H1 (cell line): ENCODE results near the gene NAPG. TPM values are rescaled to one million over a fixed set of nuclear protein-coding genes. Genes with fewer than 3 reads are reported as not detected.

Source experiments
- CTCF ChIA-PET: fragments of 300-600 bp; sonication (Branson Sonifier 250); formaldehyde crosslinking; loops from one replicate; lab custom pipeline; 2021; ENCODE audit not compliant: partially characterized antibody; lab: Charles Lee
- POLR2A ChIA-PET: fragments of 300-600 bp; sonication (Branson Sonifier 250); formaldehyde crosslinking; loops from one replicate; lab custom pipeline; 2021; ENCODE audit warnings: inconsistent platforms; ENCODE audit not compliant: partially characterized antibody; lab: Charles Lee
- DNase-seq, 2 experiments: peaks; one replicate each; pipeline versions ENCODE4 v3.0.0 to v3.0.0-alpha.2; 2010 to 2022; ENCODE audit warnings: low spot score in 2 of 2, low read depth in 1 of 2, mixed read lengths in 1 of 2
- FAIRE-seq: peaks from 2 replicates; lab custom pipeline; 2011; peaks lifted over from hg19 to GRCh38; lab: Jason Lieb, UNC
- H2AFZ ChIP-seq: 2 replicates; pipeline ENCODE4 v1.8.1; 2012; ENCODE audit warnings: low read length, inconsistent platforms
- H2AK5ac ChIP-seq: 2 replicates; pipeline ENCODE4 v1.6.1; 2013; ENCODE audit warnings: low read depth, low read length
- H2BK120ac ChIP-seq: replicated peaks from 2 replicates; pipeline ENCODE3; 2013; ENCODE audit warnings: low read depth, low read length, inconsistent platforms
- H2BK12ac ChIP-seq: 2 replicates; pipeline ENCODE4 v1.6.1; 2013; ENCODE audit warnings: low read depth, low read length
- H2BK15ac ChIP-seq: 2 replicates; pipeline ENCODE4 v1.6.1; 2013; ENCODE audit warnings: low read length
- H2BK20ac ChIP-seq: 2 replicates; pipeline ENCODE4 v1.6.1; 2013; ENCODE audit warnings: low read length
- H2BK5ac ChIP-seq: 2 replicates; pipeline ENCODE4 v1.6.1; 2013; ENCODE audit warnings: low read depth, low read length
- H3K14ac ChIP-seq: 2 replicates; pipeline ENCODE4 v1.6.1; 2013; ENCODE audit warnings: inconsistent platforms; ENCODE audit not compliant: insufficient read length
- H3K18ac ChIP-seq: 2 replicates; pipeline ENCODE4 v1.6.1; 2013; ENCODE audit warnings: low read length; ENCODE audit errors: extremely low read depth
- H3K23ac ChIP-seq: 2 replicates; pipeline ENCODE4 v1.6.1; 2013; ENCODE audit warnings: inconsistent platforms; ENCODE audit not compliant: insufficient read length
- H3K23me2 ChIP-seq: 2 replicates; pipeline ENCODE4 v1.6.1; 2013; ENCODE audit warnings: low read depth, low read length
- H3K27ac ChIP-seq: 2 replicates; pipeline ENCODE4 v1.6.1; 2011; ENCODE audit warnings: low read depth, low read length, inconsistent platforms
- H3K27me3 ChIP-seq, 4 experiments: replicated peaks in 1 of 4; 1 replicate in 1 of 4; 2 replicates in 3 of 4; pipeline versions ENCODE4 v1.6.1 to v1.8.1; 2011 to 2013; ENCODE audit warnings: low read length in 3 of 4, mild to moderate bottlenecking in 3 of 4, inconsistent platforms in 2 of 4, mixed read lengths in 2 of 4, moderate library complexity in 1 of 4; ENCODE audit not compliant: control insufficient read depth in 3 of 4, insufficient read depth in 3 of 4; ENCODE audit errors: extremely low read depth in 1 of 4
- H3K36me3 ChIP-seq, 4 experiments: 2 replicates each; pipeline versions ENCODE4 v1.6.1 to v1.8.1; 2011 to 2013; ENCODE audit warnings: mild to moderate bottlenecking in 4 of 4, low read length in 3 of 4, moderate library complexity in 2 of 4, control low read depth in 1 of 4, inconsistent platforms in 1 of 4; ENCODE audit not compliant: insufficient read depth in 4 of 4, control insufficient read depth in 2 of 4
- H3K4ac ChIP-seq: replicated peaks from 2 replicates; pipeline ENCODE3; 2013; ENCODE audit warnings: low read length, low read depth, mixed read lengths, inconsistent platforms; ENCODE audit not compliant: insufficient read length
- H3K4me1 ChIP-seq, 4 experiments: replicated peaks in 1 of 4; 1 replicate in 1 of 4; 2 replicates in 3 of 4; pipeline versions ENCODE4 v1.6.1 to v1.8.1; 2011 to 2013; ENCODE audit warnings: low read length in 3 of 4, inconsistent platforms in 2 of 4, mixed read lengths in 1 of 4; ENCODE audit not compliant: insufficient read depth in 4 of 4, control insufficient read depth in 3 of 4
- H3K4me2 ChIP-seq, 2 experiments: 2 replicates each; pipeline versions ENCODE4 v1.6.1 to v1.8.1; 2011 to 2013; ENCODE audit warnings: low read depth in 2 of 2, low read length in 2 of 2, control low read depth in 1 of 2, inconsistent platforms in 1 of 2, mild to moderate bottlenecking in 1 of 2; ENCODE audit not compliant: insufficient read depth in 1 of 2
- H3K4me3 ChIP-seq, 4 experiments: fragments of 200-600, 300-600 bp in 1 of 4; sonication (generic), shearing (Covaris generic), sonication (Bioruptor Twin) in 1 of 4; 2 replicates each; pipeline versions ENCODE4 v1.5.1 to v1.8.1; 2011 to 2016; ENCODE audit warnings: low read length in 4 of 4, low read depth in 3 of 4, control low read depth in 2 of 4, inconsistent platforms in 2 of 4, mild to moderate bottlenecking in 2 of 4, mixed read lengths in 1 of 4, moderate library complexity in 1 of 4; ENCODE audit not compliant: insufficient read depth in 2 of 4; ENCODE audit errors: extremely low read depth in 1 of 4
- H3K56ac ChIP-seq: replicated peaks from 2 replicates; pipeline ENCODE3; 2013; ENCODE audit warnings: low read depth, mild to moderate bottlenecking, mixed read lengths, low read length, inconsistent platforms; ENCODE audit not compliant: insufficient read length
- H3K79me1 ChIP-seq: 2 replicates; pipeline ENCODE4 v1.6.1; 2013; ENCODE audit warnings: low read depth, low read length, control low read depth
- H3K79me2 ChIP-seq, 2 experiments: 2 replicates each; pipeline versions ENCODE4 v1.6.1 to v1.8.1; 2012 to 2013; ENCODE audit warnings: low read length in 2 of 2, mild to moderate bottlenecking in 2 of 2, inconsistent platforms in 1 of 2; ENCODE audit not compliant: insufficient read depth in 2 of 2, control insufficient read depth in 1 of 2
- H3K9ac ChIP-seq, 4 experiments: replicated peaks in 1 of 4; 1 replicate in 1 of 4; 2 replicates in 3 of 4; pipeline versions ENCODE4 v1.6.1 to v1.8.1; 2011 to 2013; ENCODE audit warnings: low read depth in 3 of 4, low read length in 3 of 4, control low read depth in 2 of 4, mild to moderate bottlenecking in 2 of 4, moderate library complexity in 2 of 4, inconsistent platforms in 1 of 4; ENCODE audit errors: extremely low read depth in 1 of 4
- H3K9me3 ChIP-seq, 2 experiments: 2 replicates each; pipeline versions ENCODE4 v1.6.1 to v1.8.1; 2012 to 2013; ENCODE audit warnings: mild to moderate bottlenecking in 2 of 2, moderate library complexity in 2 of 2, control low read depth in 1 of 2, inconsistent platforms in 1 of 2, low read depth in 1 of 2, low read length in 1 of 2, mixed read lengths in 1 of 2; ENCODE audit not compliant: insufficient read depth in 2 of 2
- H4K20me1 ChIP-seq, 2 experiments: replicated peaks in 1 of 2; 2 replicates each; pipeline versions ENCODE3 to v1.8.1; 2011 to 2013; ENCODE audit warnings: inconsistent platforms in 2 of 2, low read length in 2 of 2, mild to moderate bottlenecking in 1 of 2; ENCODE audit not compliant: insufficient read depth in 2 of 2, control insufficient read depth in 1 of 2
- H4K5ac ChIP-seq: 2 replicates; pipeline ENCODE4 v1.6.1; 2013; ENCODE audit warnings: low read length, low read depth, mixed read lengths, inconsistent platforms; ENCODE audit not compliant: insufficient read length
- H4K8ac ChIP-seq: 2 replicates; pipeline ENCODE4 v1.8.0; 2013; ENCODE audit warnings: mild to moderate bottlenecking, moderate library complexity, low read length, inconsistent platforms; ENCODE audit not compliant: insufficient read depth; ENCODE audit errors: extremely low read depth
- H4K91ac ChIP-seq: replicated peaks from 2 replicates; pipeline ENCODE3; 2013; ENCODE audit warnings: low read length, mixed read lengths, inconsistent platforms; ENCODE audit not compliant: insufficient read length
- ASH2L ChIP-seq: fragments of 200-600, 300-600 bp; sonication (generic); IDR thresholded peaks from one replicate; pipeline ENCODE4 v1.7.1; 2017; ENCODE audit warnings: low read length
- WGBS, 2 experiments: shearing (Covaris generic) in 1 of 2; methylation state at CpG; one replicate each; pipeline versions ENCODE4 v1.1.6 to v1.1.7; 2013 to 2015; ENCODE audit warnings: low lambda C conversion rate in 2 of 2, mixed read lengths in 2 of 2, inconsistent platforms in 1 of 2, low coverage in 1 of 2, missing lambda C conversion rate in 1 of 2; ENCODE audit not compliant: insufficient replicate concordance in 2 of 2, insufficient coverage in 1 of 2, insufficient read length in 1 of 2; ENCODE audit errors: extremely low coverage in 1 of 2, missing lambda C conversion rate in 1 of 2; 5-methylcytosine and 5-hydroxymethylcytosine counted together
- polyA plus RNA-seq, 7 experiments: library from polyadenylated mRNA; depleted of rRNA in 3 of 7; stranded (reverse) in 5 of 7; unstranded in 2 of 7; fragments of >200 nt in 5 of 7; fragments of 200-250 nt in 2 of 7; gene quantifications; 1 replicate in 5 of 7; 2 replicates in 1 of 7; 4 replicates in 1 of 7; pipeline versions ENCODE4 v1.2.1 to v1.2.3, GENCODE V29; 2011 to 2013; ENCODE audit warnings: missing spikeins in 2 of 7, mixed read lengths in 2 of 7
- total RNA-seq: library from RNA; stranded (reverse); fragmentation: NEBNext Ultra II Directional; extraction: Animal tissue kit (Norgen Biotek cat#: 25700); gene quantifications from 2 replicates; pipeline ENCODE4 v1.2.1, GENCODE V29; 2021

NAPG gene
- total and polyA plus RNA-seq, 2 of the 8 experiments (the other 6 are each of a cell fraction or from before 2014, with no cell fraction given): 8.0 to 23.5 TPM

DNA sequence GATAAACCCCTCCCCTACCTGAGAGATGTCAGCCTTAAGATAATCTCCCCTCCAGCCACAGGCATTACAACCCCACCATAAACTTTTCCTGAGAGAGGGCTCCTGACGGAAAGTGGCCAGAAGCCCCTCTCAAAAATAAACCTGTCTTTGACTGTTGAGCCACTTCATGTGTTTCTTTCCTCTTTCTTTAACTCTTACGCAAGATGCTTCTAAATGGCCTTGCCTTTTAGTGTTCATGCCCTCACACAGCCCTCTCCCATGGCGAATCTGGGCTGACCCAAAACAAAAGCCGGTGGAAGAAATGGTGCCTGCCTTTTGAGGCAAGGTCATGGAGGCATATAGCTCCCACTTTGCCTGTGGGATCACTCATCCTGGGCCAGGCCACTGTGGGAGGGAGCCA lies 54.4 kb downstream of the NAPG start:
- Histone ChIP-seq H3K36me3 (no peaks in the 10 kb centered on the region), H3K4ac (no peak overlapping the region), H3K56ac (no peak overlapping the region), H3K79me2 (no peaks in the 10 kb centered on the region), H3K4me2 (no peak overlapping the region), H4K91ac (no peak overlapping the region), H3K14ac (no peak overlapping the region), H2BK20ac (no peak overlapping the region), H3K9ac (no peak overlapping the region), H2BK5ac (no peak overlapping the region), H3K23me2 (no peaks in the 10 kb centered on the region), H2BK15ac (no peak overlapping the region), H3K18ac (no peak overlapping the region), H2AFZ (no peak overlapping the region), H2BK120ac (no peak overlapping the region), H2AK5ac (no peak overlapping the region), H3K23ac (no peak overlapping the region), H4K5ac (no peak overlapping the region), H3K27me3 (no peaks in the 10 kb centered on the region), H3K79me1 (no peaks in the 10 kb centered on the region), H3K4me3 (no peak overlapping the region), H2BK12ac (no peak overlapping the region), H4K8ac (no peak overlapping the region), H3K27ac (no peak overlapping the region), H3K4me1 (no peaks in the 10 kb centered on the region), H3K9me3 (peaks cover 9 to 21% of the 10 kb centered on the region in 2 experiments; a peak in 3 of 4 replicates), H4K20me1 (no peaks in the 10 kb centered on the region)
- ChIA-PET POLR2A (no interaction called here), CTCF (no interaction called here)
- FAIRE-seq (no peak), DNase-seq (no peak)
- 89% methylated on average over 4 of the region's 4 CpGs; no CpG with 5 or more reads in 1 of the 2 experiments for WGBS, 2 experiments
- no peak for TF ChIP-seq ASH2L
